ENCODE results near the gene ONECUT2.

The ONECUT2 gene

GRCh38 chr18:57444301-57444759, 9.2 kb downstream of the ONECUT2 start:
- Mint-ChIP-seq H3K9me3 (peaks cover 0 to 2% of the 10 kb centered on the region in 2 donors), H3K36me3 (ENCODE audit: insufficient read depth) (peaks cover 3% of the 10 kb centered on the region), H3K27me3 (peaks cover 59 to 83% of the 10 kb centered on the region in 2 donors), H3K27ac (no peak overlapping the region), H3K4me1 (ENCODE audit: low read depth in 2 of 2) (peaks cover 0 to 4% of the 10 kb centered on the region in 2 donors), H3K4me3 (no peak overlapping the region)
- DNase-seq (no peak), ATAC-seq (replicated peaks) (no peak)

- H3K4me1 Mint-ChIP-seq (ENCODE audit: low read depth in 2 of 2), result peaks cover 0 to 4% of the 10 kb centered on the region in 2 donors
- no peak overlapping the region for H3K27ac Mint-ChIP-seq
- ATAC-seq (replicated peaks) (no peak), DNase-seq (no peak)
- H3K4me3 Mint-ChIP-seq, result no peak overlapping the region
- H3K36me3 Mint-ChIP-seq (ENCODE audit: insufficient read depth), result peaks cover 3% of the 10 kb centered on the region
- peaks cover 53 to 80% of the 10 kb centered on the region in 2 donors for H3K27me3 Mint-ChIP-seq
- peaks cover 0 to 2% of the 10 kb centered on the region in 2 donors for H3K9me3 Mint-ChIP-seq
Observed at GRCh38 chr18:57445488-57446319, 10.5 kb downstream of the ONECUT2 start.

DNA sequence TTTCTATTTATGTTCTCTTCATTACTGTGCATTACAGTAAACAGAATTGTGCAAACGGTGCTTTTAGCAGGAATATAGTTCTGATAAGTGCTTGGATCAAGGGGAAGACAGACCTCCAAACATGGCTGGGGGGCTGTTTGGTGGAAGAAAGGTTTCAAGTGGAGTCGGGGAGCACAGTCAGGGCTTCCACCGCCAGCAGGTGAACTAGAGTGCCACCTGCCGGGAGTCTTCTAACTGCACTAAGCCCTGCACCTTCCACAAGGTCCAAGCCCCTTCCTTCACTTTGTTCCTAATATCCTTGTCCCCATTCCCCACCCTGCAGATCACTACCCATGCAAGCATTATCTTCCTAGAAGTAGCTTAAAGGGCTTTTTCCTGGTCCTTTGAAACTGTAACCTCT, 11.1 kb downstream of the ONECUT2 start:
- Mint-ChIP-seq H3K4me3 (no peak overlapping the region), H3K27me3 (peaks cover 51 to 75% of the 10 kb centered on the region in 2 donors)
- ATAC-seq (replicated peaks), result no peak

GRCh38 chr18:57447154-57447621, 12.0 kb downstream of the ONECUT2 start:
- DNase-seq, result no peak

More for the DNA sequence above, 11.1 kb downstream of the ONECUT2 start:
- H3K27ac Mint-ChIP-seq, result no peak overlapping the region
- H3K36me3 Mint-ChIP-seq (ENCODE audit: insufficient read depth), result no peaks in the 10 kb centered on the region
- peaks cover 0 to 4% of the 10 kb centered on the region in 2 donors for H3K4me1 Mint-ChIP-seq (ENCODE audit: low read depth in 2 of 2)
- DNase-seq, result no peak
- peaks cover 0 to 2% of the 10 kb centered on the region in 2 donors for H3K9me3 Mint-ChIP-seq

DNA sequence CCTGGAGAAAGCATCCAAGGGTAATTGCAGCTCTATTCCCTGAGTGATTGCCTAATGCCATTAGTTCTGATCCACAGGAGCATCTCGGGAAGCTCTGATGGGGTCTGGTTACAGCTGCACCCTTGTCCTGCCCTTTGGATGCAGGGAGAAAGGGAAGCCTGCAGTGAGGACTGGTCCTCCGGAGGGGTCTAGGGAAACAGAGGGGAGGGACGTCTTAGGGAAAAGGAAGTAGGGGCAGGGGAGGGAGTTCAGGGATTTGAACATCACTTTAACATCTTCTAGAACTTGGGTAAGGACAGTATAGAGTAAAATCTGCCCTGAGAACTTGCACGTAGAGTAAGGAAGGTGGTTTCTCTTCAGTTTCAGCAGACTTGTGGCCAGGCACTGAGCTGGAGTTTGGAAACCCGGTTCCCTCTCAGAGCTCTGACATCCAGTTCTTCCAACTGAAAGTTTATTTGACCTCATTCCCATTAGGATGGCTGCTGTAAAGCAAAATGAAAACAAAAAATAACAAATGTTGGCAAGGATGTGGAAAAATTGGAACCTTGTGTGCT, 20.5 kb downstream of the ONECUT2 start:
- Mint-ChIP-seq H3K4me3 (no peak overlapping the region), H3K27ac (no peak overlapping the region), H3K27me3 (peaks cover 17 to 47% of the 10 kb centered on the region in 2 donors), H3K36me3 (ENCODE audit: insufficient read depth) (no peaks in the 10 kb centered on the region), H3K9me3 (no peaks in the 10 kb centered on the region), H3K4me1 (ENCODE audit: low read depth in 2 of 2) (no peaks in the 10 kb centered on the region)
- DNase-seq, result no peak
- ATAC-seq (replicated peaks), result no peak

More at GRCh38 chr18:57447154-57447621, 12.0 kb downstream of the ONECUT2 start:
- no peaks in the 10 kb centered on the region for H3K36me3 Mint-ChIP-seq (ENCODE audit: insufficient read depth)
- ATAC-seq (replicated peaks), result no peak
- H3K27ac Mint-ChIP-seq, result no peak overlapping the region
- H3K27me3 Mint-ChIP-seq, result peaks cover 45 to 75% of the 10 kb centered on the region in 2 donors
- H3K4me3 Mint-ChIP-seq, result no peak overlapping the region
- H3K9me3 Mint-ChIP-seq, result no peaks in the 10 kb centered on the region
- no peaks in the 10 kb centered on the region for H3K4me1 Mint-ChIP-seq (ENCODE audit: low read depth in 2 of 2)

GRCh38 chr18:57461652-57462269, 26.6 kb downstream of the ONECUT2 start:
- Mint-ChIP-seq H3K9me3 (peaks cover 0 to 1% of the 10 kb centered on the region in 2 donors), H3K27ac (no peak overlapping the region), H3K27me3 (peaks cover 25 to 27% of the 10 kb centered on the region in 2 donors), H3K4me3 (no peak overlapping the region), H3K36me3 (ENCODE audit: insufficient read depth) (no peaks in the 10 kb centered on the region), H3K4me1 (ENCODE audit: low read depth in 2 of 2) (no peaks in the 10 kb centered on the region)
- no peak for DNase-seq
- ATAC-seq (replicated peaks), result no peak

DNA sequence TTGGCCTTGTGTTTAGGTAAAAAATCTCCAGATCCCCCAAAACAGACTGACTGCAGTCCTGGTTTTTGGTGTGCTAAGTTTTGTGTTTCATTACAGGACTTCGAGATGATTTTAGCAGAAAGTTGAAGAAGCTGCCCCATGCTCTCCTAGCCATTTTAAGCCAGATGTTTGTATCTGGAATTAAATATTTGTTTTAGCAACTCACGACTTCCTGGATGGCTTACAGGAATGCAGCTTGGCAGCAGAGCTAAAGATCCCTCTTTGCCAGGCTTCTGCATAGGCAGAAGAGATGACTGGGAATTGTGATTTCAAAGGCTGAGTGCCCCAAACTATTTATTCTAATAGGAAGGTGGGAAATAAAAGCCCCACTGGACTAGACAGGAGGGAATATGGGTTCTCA, 31.1 kb downstream of the ONECUT2 start:
- DNase-seq (no peak), ATAC-seq (replicated peaks) (no peak)
- Mint-ChIP-seq H3K27ac (no peak overlapping the region), H3K4me3 (no peak overlapping the region), H3K36me3 (ENCODE audit: insufficient read depth) (no peaks in the 10 kb centered on the region), H3K4me1 (ENCODE audit: low read depth in 2 of 2) (no peaks in the 10 kb centered on the region), H3K9me3 (peaks cover 0 to 1% of the 10 kb centered on the region in 2 donors), H3K27me3 (peaks cover 30 to 53% of the 10 kb centered on the region in 2 donors)

DNA sequence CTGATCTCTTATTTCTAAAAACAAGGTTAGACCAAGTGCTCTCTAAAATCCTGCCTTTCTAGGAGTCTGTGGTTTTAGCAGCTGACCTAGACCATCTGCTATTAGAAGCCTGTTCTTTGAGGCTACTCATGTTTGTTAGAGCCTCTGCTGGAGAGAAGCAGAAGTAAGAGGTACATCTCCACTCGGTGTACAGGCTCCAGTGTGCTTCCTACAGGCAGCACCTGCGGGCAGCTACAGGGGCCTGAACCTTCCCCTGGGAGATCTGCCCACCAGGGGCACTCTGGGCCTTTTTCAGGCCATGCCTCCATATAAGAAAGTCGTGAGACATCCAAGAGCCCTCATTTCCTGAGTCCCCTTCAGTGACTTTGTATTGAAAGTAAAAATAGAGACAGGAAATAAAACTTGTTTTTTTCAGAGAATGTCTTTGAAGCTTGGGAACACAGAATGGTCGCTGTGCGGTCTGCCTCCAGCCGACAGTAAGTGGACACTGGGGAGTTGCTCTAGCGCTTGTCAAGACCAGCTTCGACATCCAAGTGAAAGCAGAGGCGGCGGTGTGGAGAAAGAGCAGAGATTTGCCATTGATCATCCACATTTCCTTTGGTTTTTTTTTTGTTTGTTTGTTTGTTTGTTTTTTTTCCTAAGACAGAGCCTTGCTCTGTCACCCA, 31.7 kb downstream of the ONECUT2 start:
- H3K4me3 Mint-ChIP-seq, result no peak overlapping the region
- DNase-seq, result no peak
- H3K36me3 Mint-ChIP-seq (ENCODE audit: insufficient read depth), result no peaks in the 10 kb centered on the region
- no peak overlapping the region for H3K27ac Mint-ChIP-seq
- no peak for ATAC-seq (replicated peaks)
- H3K9me3 Mint-ChIP-seq, result peaks cover 0 to under 1% of the 10 kb centered on the region in 2 donors
- peaks cover 30 to 58% of the 10 kb centered on the region in 2 donors for H3K27me3 Mint-ChIP-seq
- no peaks in the 10 kb centered on the region for H3K4me1 Mint-ChIP-seq (ENCODE audit: low read depth in 2 of 2)

- ATAC-seq (replicated peaks) (no peak), DNase-seq (no peak)
- Mint-ChIP-seq H3K27me3 (peaks cover 29 to 75% of the 10 kb centered on the region in 2 donors), H3K36me3 (ENCODE audit: insufficient read depth) (no peaks in the 10 kb centered on the region), H3K27ac (no peak overlapping the region), H3K9me3 (no peaks in the 10 kb centered on the region), H3K4me1 (ENCODE audit: low read depth in 2 of 2) (no peaks in the 10 kb centered on the region), H3K4me3 (no peak overlapping the region)
Observed at GRCh38 chr18:57469884-57470283, 34.7 kb downstream of the ONECUT2 start.

DNA sequence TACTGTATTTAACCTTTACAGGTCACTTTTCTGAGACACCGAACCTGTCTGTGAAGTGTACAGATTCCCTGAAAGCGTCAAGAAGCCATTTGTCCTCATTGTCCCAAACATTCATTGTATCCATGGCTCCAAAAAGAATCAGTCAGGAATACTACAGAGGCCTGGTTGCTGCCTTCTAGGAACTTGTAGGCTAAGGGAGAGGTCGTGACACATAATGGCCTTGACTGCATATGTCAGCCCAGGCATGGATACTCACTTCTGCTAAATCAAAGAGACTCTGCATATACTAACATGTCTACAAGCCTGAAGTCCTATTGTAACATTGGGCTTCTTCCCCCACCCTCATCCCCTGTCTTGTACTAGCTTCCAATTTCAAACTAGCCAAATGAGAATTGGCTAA, 40.2 kb downstream of the ONECUT2 start:
- no peaks in the 10 kb centered on the region for H3K36me3 Mint-ChIP-seq (ENCODE audit: insufficient read depth)
- ATAC-seq (replicated peaks), result no peak
- no peak overlapping the region for H3K4me3 Mint-ChIP-seq
- H3K9me3 Mint-ChIP-seq, result no peaks in the 10 kb centered on the region
- H3K4me1 Mint-ChIP-seq (ENCODE audit: low read depth in 2 of 2), result no peaks in the 10 kb centered on the region
- peaks cover 40 to 56% of the 10 kb centered on the region in 2 donors for H3K27me3 Mint-ChIP-seq
- no peak overlapping the region for H3K27ac Mint-ChIP-seq
- DNase-seq, result no peak

DNA sequence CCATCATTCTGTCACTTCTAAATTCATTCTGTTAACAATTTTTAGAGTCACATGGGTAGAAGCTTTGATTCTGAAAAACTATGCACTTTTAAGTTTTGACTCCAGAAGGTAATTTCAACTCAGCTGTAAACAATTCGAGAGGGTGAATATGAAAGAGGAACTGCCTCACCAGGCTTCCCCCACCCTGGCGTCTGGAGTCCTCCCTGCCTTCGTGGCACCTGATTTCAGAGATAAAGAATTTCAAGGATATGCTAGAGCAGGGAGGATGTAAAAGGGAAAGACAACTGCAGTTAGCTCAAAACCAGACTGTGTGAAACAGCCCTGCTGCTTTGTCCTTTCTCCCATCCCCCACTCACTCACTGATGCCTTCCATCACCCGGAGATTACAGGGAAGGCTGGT, 40.7 kb downstream of the ONECUT2 start:
- no peak overlapping the region for H3K4me3 Mint-ChIP-seq
- ATAC-seq (replicated peaks) (no peak), DNase-seq (no peak)
- no peak overlapping the region for H3K27ac Mint-ChIP-seq
- no peaks in the 10 kb centered on the region for H3K36me3 Mint-ChIP-seq (ENCODE audit: insufficient read depth)
- H3K4me1 Mint-ChIP-seq (ENCODE audit: low read depth in 2 of 2), result no peaks in the 10 kb centered on the region
- H3K9me3 Mint-ChIP-seq, result no peaks in the 10 kb centered on the region
- peaks cover 40 to 53% of the 10 kb centered on the region in 2 donors for H3K27me3 Mint-ChIP-seq

GRCh38 chr18:57480733-57481132, 45.6 kb downstream of the ONECUT2 start:
- no peak overlapping the region for H3K27ac Mint-ChIP-seq
- peaks cover 34 to 41% of the 10 kb centered on the region in 2 donors for H3K27me3 Mint-ChIP-seq
- no peaks in the 10 kb centered on the region for H3K4me1 Mint-ChIP-seq (ENCODE audit: low read depth in 2 of 2)
- DNase-seq (no peak), ATAC-seq (replicated peaks) (no peak)
- H3K4me3 Mint-ChIP-seq, result no peak overlapping the region
- no peaks in the 10 kb centered on the region for H3K36me3 Mint-ChIP-seq (ENCODE audit: insufficient read depth)
- H3K9me3 Mint-ChIP-seq, result no peaks in the 10 kb centered on the region

All from effector memory CD8-positive, alpha-beta T cell (primary cell).